Cardiac muscle cell (in vitro differentiated cells and primary cell): ENCODE results near the gene LCK. TPM values are rescaled to one million over a fixed set of nuclear protein-coding genes. Genes with fewer than 3 reads are reported as not detected.

Experiments used
- DNase-seq, 2 donors: peaks; one replicate each; pipeline versions ENCODE4 v3.0.0 to v3.0.0-alpha.2; 2010 to 2017; ENCODE audit warnings: low read depth in 1 of 2, low spot score in 1 of 2
- H3K27ac ChIP-seq: fragments of 200-600 bp; sonication (generic); 2 replicates; pipeline ENCODE4 v1.5.1; 2016
- H3K27me3 ChIP-seq: fragments of 200-600 bp; sonication (generic); 2 replicates; pipeline ENCODE4 v1.6.0; 2016; ENCODE audit warnings: control low read depth
- H3K36me3 ChIP-seq: fragments of 200-600 bp; sonication (generic); 2 replicates; pipeline ENCODE4 v1.5.1; 2016; ENCODE audit warnings: control low read depth
- H3K4me1 ChIP-seq: fragments of 200-600 bp; sonication (generic); 2 replicates; pipeline ENCODE4 v1.8.1; 2017; ENCODE audit warnings: low read depth, mild to moderate bottlenecking, mixed run types
- H3K4me3 ChIP-seq: fragments of 200-600 bp; sonication (generic); 2 replicates; pipeline ENCODE4 v1.5.1; 2016; ENCODE audit warnings: mild to moderate bottlenecking
- H3K9me3 ChIP-seq: fragments of 200-600 bp; sonication (generic); 2 replicates; pipeline ENCODE4 v1.5.1; 2017; ENCODE audit warnings: low read depth, mild to moderate bottlenecking, control low read depth
- CTCF ChIP-seq: IDR thresholded peaks from 2 replicates; pipeline ENCODE4 v1.5.1; 2012; ENCODE audit warnings: low read depth, mild to moderate bottlenecking, low read length
- polyA plus RNA-seq: library from polyadenylated mRNA; unstranded; fragments of >200 nt; fragmentation: Nextera tagmentation; extraction: Ambion mirVana; gene quantifications from 2 replicates; pipeline ENCODE4 v1.2.1, GENCODE V29; 2016
- total RNA-seq: library from RNA; depleted of rRNA; stranded (reverse); fragments of >200 nt; gene quantifications from 2 replicates; pipeline ENCODE4 v1.2.3, GENCODE V29; 2016

LCK gene
- total and polyA plus RNA-seq, 2 experiments from 2014 or later, result 0.18 TPM; not detected in 1

DNA sequence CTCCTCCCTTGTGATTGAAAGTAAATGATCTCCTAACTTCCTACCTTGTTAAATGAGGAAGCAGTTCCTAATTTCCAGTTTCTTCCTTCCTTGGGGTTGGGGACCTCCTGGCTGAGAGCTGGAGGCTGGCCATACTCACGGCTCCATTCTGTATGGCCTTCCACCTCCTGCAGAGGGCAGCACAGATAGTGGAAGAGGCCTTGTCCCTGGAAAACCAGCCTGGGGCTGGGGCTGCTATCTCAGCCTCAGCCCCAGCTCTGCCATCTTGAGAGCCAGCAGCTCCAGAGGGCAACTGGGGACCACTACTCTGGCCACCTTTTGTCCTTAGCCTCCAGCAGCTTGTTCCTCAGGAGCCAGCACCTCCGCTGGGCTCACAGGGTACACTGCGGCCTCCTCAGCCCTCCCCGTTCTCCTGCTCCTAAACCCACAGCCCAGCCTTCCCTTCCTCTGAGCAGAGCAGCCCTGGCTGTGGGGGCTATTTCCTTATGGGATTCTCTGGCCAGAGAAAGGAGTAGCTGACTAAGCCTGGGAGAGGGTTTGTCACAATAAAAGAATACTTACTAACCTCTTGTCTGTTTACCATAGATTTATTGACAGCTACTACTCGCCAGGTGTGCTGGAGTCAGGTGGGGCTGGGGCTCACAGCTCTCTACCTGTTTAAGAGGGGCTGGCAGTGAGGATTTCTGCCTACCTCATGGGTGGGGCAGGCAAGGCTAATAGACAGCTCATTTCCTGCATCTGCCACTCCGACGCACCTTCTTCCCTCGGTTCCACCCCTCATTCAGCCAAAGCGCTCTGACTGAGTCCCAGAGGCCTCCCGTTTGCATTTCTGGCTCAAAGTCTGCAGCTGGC, 35.2 kb upstream of the LCK start:
- no peak overlapping the region for H3K4me3 ChIP-seq
- TF ChIP-seq CTCF, result peak; percentile 85
- no peak overlapping the region for H3K27ac ChIP-seq
- no peaks in the 10 kb centered on the region for H3K27me3 ChIP-seq
- DNase-seq, result peak; percentile 76 to 80
- no peaks in the 10 kb centered on the region for H3K4me1 ChIP-seq
- H3K9me3 ChIP-seq, result no peaks in the 10 kb centered on the region
- H3K36me3 ChIP-seq, result peaks cover 11% of the 10 kb centered on the region

- H3K36me3 ChIP-seq, result peaks cover 11% of the 10 kb centered on the region
- TF ChIP-seq CTCF, result no peak
- DNase-seq, result no peak
Measured at GRCh38 chr1:32216566-32216965, 34.5 kb upstream of the LCK start.

GRCh38 chr1:32219022-32219421, 32.0 kb upstream of the LCK start:
- H3K4me3 ChIP-seq, result no peak overlapping the region
- TF ChIP-seq CTCF, result no peak
- H3K36me3 ChIP-seq, result peaks cover 9% of the 10 kb centered on the region
- H3K4me1 ChIP-seq, result peaks cover 10% of the 10 kb centered on the region
- H3K27me3 ChIP-seq, result no peaks in the 10 kb centered on the region
- no peak overlapping the region for H3K27ac ChIP-seq
- no peak for DNase-seq
- H3K9me3 ChIP-seq, result no peaks in the 10 kb centered on the region

More at GRCh38 chr1:32216566-32216965, 34.5 kb upstream of the LCK start:
- Histone ChIP-seq H3K4me1 (peaks cover 6% of the 10 kb centered on the region), H3K27me3 (no peaks in the 10 kb centered on the region), H3K9me3 (no peaks in the 10 kb centered on the region), H3K4me3 (no peak overlapping the region), H3K27ac (no peak overlapping the region)

DNA sequence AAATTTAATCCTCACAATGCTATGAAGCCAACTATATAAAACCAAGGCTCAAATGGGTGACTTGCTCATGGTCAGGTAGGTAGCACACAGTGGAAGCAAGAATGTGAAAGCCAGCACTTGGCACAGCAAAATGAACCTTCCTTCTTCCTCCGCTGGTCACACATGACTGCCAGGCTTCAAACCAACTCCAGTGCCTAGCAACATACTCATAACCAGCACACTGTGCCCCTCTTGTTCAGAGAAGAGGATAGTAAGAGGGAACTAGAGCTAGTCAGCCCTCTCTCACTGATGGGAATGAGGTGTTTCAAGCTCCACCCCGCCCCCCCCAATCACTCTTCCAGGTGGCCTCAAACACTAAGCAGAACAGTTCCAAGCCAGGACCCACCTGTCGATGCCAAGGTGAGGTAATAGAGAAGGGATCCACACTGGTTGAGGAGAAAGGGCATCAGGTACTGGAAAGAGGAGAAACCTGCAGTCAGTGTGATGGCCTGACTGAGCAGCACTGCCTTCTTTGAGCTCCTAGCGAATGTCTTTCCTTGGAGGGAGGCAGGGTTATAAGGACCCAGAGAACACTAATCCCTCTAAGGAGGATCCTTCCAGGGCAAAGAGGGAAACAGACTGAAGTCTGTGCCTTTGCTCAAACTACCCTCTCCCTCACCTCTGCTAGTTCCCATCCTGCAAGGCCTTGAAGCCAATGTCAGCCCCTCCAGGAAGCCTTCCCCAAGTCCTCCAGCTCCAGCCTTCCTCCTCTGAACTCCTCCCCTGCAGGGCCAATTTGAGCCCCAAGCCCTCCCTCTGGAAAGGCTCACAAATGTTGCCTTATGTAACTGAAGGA, 30.1 kb upstream of the LCK start:
- H3K27ac ChIP-seq, result no peak overlapping the region
- TF ChIP-seq CTCF, result no peak

GRCh38 chr1:32221581-32221979, 29.5 kb upstream of the LCK start:
- no peak for DNase-seq
- Histone ChIP-seq H3K36me3 (peaks cover 16% of the 10 kb centered on the region), H3K4me1 (peaks cover 10% of the 10 kb centered on the region), H3K27me3 (no peaks in the 10 kb centered on the region), H3K9me3 (no peaks in the 10 kb centered on the region), H3K4me3 (peak overlapping the region; percentile 93), H3K27ac (peak overlapping the region; percentile 84)
- TF ChIP-seq CTCF, result no peak

More for the DNA sequence above, 30.1 kb upstream of the LCK start:
- no peak for DNase-seq
- no peaks in the 10 kb centered on the region for H3K27me3 ChIP-seq
- peaks cover 17% of the 10 kb centered on the region for H3K36me3 ChIP-seq
- peak overlapping the region; percentile 93 for H3K4me3 ChIP-seq
- peaks cover 10% of the 10 kb centered on the region for H3K4me1 ChIP-seq
- H3K9me3 ChIP-seq, result no peaks in the 10 kb centered on the region
